Esophagus muscularis mucosa (tissue), 3 donors: ENCODE data around the gene ANK3.

ENCODE experiments used
- CTCF ChIP-seq, 3 experiments: fragments of 200-600 bp in 2 of 3; fragments of 450-650 bp in 1 of 3; sonication (generic) in 2 of 3; IDR thresholded peaks; one replicate each; pipeline ENCODE4 v1.5.1; 2017 to 2019; ENCODE audit warnings: antibody characterized with exemption in 3 of 3, mild to moderate bottlenecking in 2 of 3, moderate library complexity in 1 of 3
- EP300 ChIP-seq: sonication (generic); formaldehyde crosslinking; IDR thresholded peaks from one replicate; pipeline ENCODE4 v1.6.1; 2017; ENCODE audit warnings: antibody characterized with exemption

- no peak for TF ChIP-seq CTCF (IDR thresholded peaks at IDR 0.05)
- TF ChIP-seq EP300: no peak
Observed at GRCh38 chr10:60209874-60210570, 179.7 kb downstream of the ANK3 start.
